22Rv1 (cell line): ENCODE results near the gene SS18L1.

Source experiments
- CTCF ChIP-seq: fragments of 450-650 bp; IDR thresholded peaks from 2 replicates; pipeline ENCODE4 v1.5.1; 2017; ENCODE audit warnings: mild to moderate bottlenecking
- ZFX ChIP-seq: fragments of 450-650 bp; IDR thresholded peaks from 2 replicates; pipeline ENCODE4 v1.6.1; 2017; ENCODE audit warnings: antibody characterized with exemption, borderline replicate concordance

- TF ChIP-seq CTCF (no peak), ZFX (no peak)
These were observed 53.7 kb downstream of the SS18L1 start for GRCh38 chr20:62197311-62197710.
